Keratinocyte (primary cell): Measurements from ENCODE around the gene TLR6. TPM values are rescaled to one million over a fixed set of nuclear protein-coding genes. Genes with fewer than 3 reads are reported as not detected.

Source experiments
- DNase-seq: peaks from one replicate; pipeline ENCODE4 v3.0.0-alpha.2; 2011; ENCODE audit warnings: low read depth, missing footprints, low spot score
- FAIRE-seq: peaks from 2 replicates; lab custom pipeline; 2011; peaks lifted over from hg19 to GRCh38; lab: Jason Lieb, UNC
- H2AFZ ChIP-seq: 2 replicates; pipeline ENCODE4 v1.6.0; 2012; ENCODE audit warnings: low read length, control low read depth, inconsistent platforms; ENCODE audit not compliant: control insufficient read depth
- H3K27ac ChIP-seq: 2 replicates; pipeline ENCODE4 v1.5.1; 2011; ENCODE audit warnings: low read length; ENCODE audit not compliant: control insufficient read depth, insufficient read depth
- H3K27me3 ChIP-seq: 3 replicates; pipeline ENCODE4 v1.6.0; 2011; ENCODE audit warnings: low read length; ENCODE audit not compliant: control insufficient read depth, insufficient read depth; ENCODE audit errors: extremely low read depth
- H3K36me3 ChIP-seq, 2 experiments: 2 replicates in 1 of 2; 3 replicates in 1 of 2; pipeline ENCODE4 v1.5.1; 2011; ENCODE audit warnings: low read length in 2 of 2, mild to moderate bottlenecking in 1 of 2; ENCODE audit not compliant: control insufficient read depth in 2 of 2, insufficient read depth in 2 of 2; ENCODE audit errors: extremely low read depth in 1 of 2
- H3K4me1 ChIP-seq: 3 replicates; pipeline ENCODE4 v1.5.1; 2011; ENCODE audit warnings: low read length; ENCODE audit not compliant: control insufficient read depth, insufficient read depth; ENCODE audit errors: extremely low read depth
- H3K4me2 ChIP-seq: 3 replicates; pipeline ENCODE4 v1.6.0; 2011; ENCODE audit warnings: low read depth, low read length; ENCODE audit not compliant: control insufficient read depth, insufficient read depth; ENCODE audit errors: extremely low read depth
- H3K4me3 ChIP-seq, 3 experiments: fragments of 200-600 bp in 1 of 3; sonication (generic) in 1 of 3; 2 replicates in 2 of 3; 3 replicates in 1 of 3; pipeline ENCODE4 v1.5.1; 2011 to 2016; ENCODE audit warnings: low read length in 3 of 3, mild to moderate bottlenecking in 3 of 3, control low read depth in 2 of 3, inconsistent platforms in 1 of 3, low read depth in 1 of 3, mixed read lengths in 1 of 3, mixed run types in 1 of 3, moderate library complexity in 1 of 3; ENCODE audit not compliant: control insufficient read depth in 2 of 3, insufficient read depth in 2 of 3; ENCODE audit errors: extremely low read depth in 1 of 3
- H3K79me2 ChIP-seq: 2 replicates; pipeline ENCODE4 v1.6.0; 2012; ENCODE audit warnings: low read length; ENCODE audit not compliant: control insufficient read depth, insufficient read depth
- H3K9ac ChIP-seq: 3 replicates; pipeline ENCODE4 v1.6.0; 2011; ENCODE audit warnings: low read length; ENCODE audit not compliant: control insufficient read depth, insufficient read depth; ENCODE audit errors: extremely low read depth
- H3K9me1 ChIP-seq: 3 replicates; pipeline ENCODE4 v1.6.0; 2011; ENCODE audit warnings: low read length; ENCODE audit not compliant: control insufficient read depth, insufficient read depth; ENCODE audit errors: extremely low read depth
- H3K9me3 ChIP-seq: 2 replicates; pipeline ENCODE4 v1.5.1; 2012; ENCODE audit warnings: low read depth, low read length; ENCODE audit not compliant: control insufficient read depth
- H4K20me1 ChIP-seq: 3 replicates; pipeline ENCODE4 v1.6.0; 2011; ENCODE audit warnings: low read length; ENCODE audit not compliant: control insufficient read depth, insufficient read depth; ENCODE audit errors: extremely low read depth
- CTCF ChIP-seq, 3 experiments: IDR thresholded peaks in 1 of 3; conservative IDR thresholded peaks in 1 of 3; optimal IDR thresholded peaks in 1 of 3; 2 replicates in 2 of 3; 3 replicates in 1 of 3; pipeline versions ENCODE3 to v1.5.1; 2011; ENCODE audit warnings: low read length in 3 of 3, mild to moderate bottlenecking in 3 of 3, moderate library complexity in 2 of 3, control low read depth in 1 of 3, inconsistent platforms in 1 of 3; ENCODE audit not compliant: insufficient read depth in 2 of 3; ENCODE audit errors: extremely low read depth in 1 of 3
- EZH2 ChIP-seq: IDR thresholded peaks from one replicate; pipeline ENCODE4 v1.6.1; 2012; ENCODE audit warnings: inconsistent platforms, mild to moderate bottlenecking, low read length, moderate library complexity
- dilution Hi-C: fragments of 300-500 bp; cut with MboI; formaldehyde crosslinking; loops from one replicate; pipeline ENCODE4 v1.7.0; 2020; ENCODE audit warnings: low sequenced_read_pairs; ENCODE audit not compliant: extremely low pct_ligation_motif_present
- polyA plus RNA-seq, 5 experiments: library from polyadenylated mRNA; depleted of rRNA in 3 of 5; stranded (reverse) in 3 of 5; stranded (forward) in 1 of 5; unstranded in 1 of 5; fragments of >200 nt; gene quantifications; 1 replicate in 1 of 5; 2 replicates in 3 of 5; 3 replicates in 1 of 5; pipeline versions ENCODE4 v1.2.1 to v1.2.3, GENCODE V29; 2011 to 2012; ENCODE audit warnings: missing spikeins in 2 of 5, low read depth in 1 of 5, low replicate concordance in 1 of 5

TLR6 gene
- polyA plus RNA-seq, 1 donor (not counting 4 experiments of a cell fraction or from before 2014, with no cell fraction given): 1.3 TPM

- H3K4me1 ChIP-seq: no peaks in the 10 kb centered on the region
- no peak overlapping the region for H3K9ac ChIP-seq
- H2AFZ ChIP-seq: no peak overlapping the region
- FAIRE-seq: no peak
- H3K9me1 ChIP-seq: no peaks in the 10 kb centered on the region
- H4K20me1 ChIP-seq: no peaks in the 10 kb centered on the region
- no peak for DNase-seq
- dilution Hi-C loops: no loop called here
- no peak overlapping the region for H3K4me2 ChIP-seq
- no peak overlapping the region for H3K27ac ChIP-seq
- H3K36me3 ChIP-seq: no peaks in the 10 kb centered on the region
- H3K79me2 ChIP-seq: no peaks in the 10 kb centered on the region
- no peaks in the 10 kb centered on the region for H3K27me3 ChIP-seq
- H3K4me3 ChIP-seq: no peak overlapping the region
- TF ChIP-seq CTCF (optimal IDR thresholded peaks at IDR 0.05 in 1 of 3, IDR thresholded peaks at IDR 0.05 in 1 of 3, conservative IDR thresholded peaks at IDR 0.05 in 1 of 3; ENCODE audit: extremely low read depth in 1 of 3, insufficient read depth in 2 of 3, low read length in 3 of 3): no peak
- TF ChIP-seq EZH2: no peak
- no peaks in the 10 kb centered on the region for H3K9me3 ChIP-seq
Measured at GRCh38 chr4:38800961-38801450, 55.6 kb downstream of the TLR6 start.

GRCh38 chr4:38800366-38800765 is 56.3 kb downstream of the TLR6 start:
- FAIRE-seq: no peak
- no peaks in the 10 kb centered on the region for H3K9me1 ChIP-seq
- no peak overlapping the region for H3K9ac ChIP-seq
- TF ChIP-seq CTCF (optimal IDR thresholded peaks at IDR 0.05 in 1 of 3, IDR thresholded peaks at IDR 0.05 in 1 of 3, conservative IDR thresholded peaks at IDR 0.05 in 1 of 3; ENCODE audit: extremely low read depth in 1 of 3, insufficient read depth in 2 of 3, low read length in 3 of 3) (no peak), EZH2 (no peak)
- H3K4me1 ChIP-seq: peaks cover 2% of the 10 kb centered on the region
- no peaks in the 10 kb centered on the region for H4K20me1 ChIP-seq
- no peak for DNase-seq
- no peaks in the 10 kb centered on the region for H3K36me3 ChIP-seq
- H3K9me3 ChIP-seq: no peaks in the 10 kb centered on the region
- dilution Hi-C loops: no loop called here
- no peak overlapping the region for H2AFZ ChIP-seq
- H3K27ac ChIP-seq: no peak overlapping the region
- H3K4me3 ChIP-seq: no peak overlapping the region
- H3K27me3 ChIP-seq: no peaks in the 10 kb centered on the region
- H3K4me2 ChIP-seq: no peak overlapping the region
- H3K79me2 ChIP-seq: no peaks in the 10 kb centered on the region
